Mesothelial cell of epicardium (in vitro differentiated cells): ENCODE results near the gene ALPP. TPM values are rescaled to one million over a fixed set of nuclear protein-coding genes. Genes with fewer than 3 reads are reported as not detected.

ENCODE experiments used
- DNase-seq, 2 experiments: peaks; one replicate each; pipeline ENCODE4 v3.0.0; 2021; ENCODE audit warnings: low spot score in 2 of 2; ENCODE audit not compliant: unreplicated experiment in 2 of 2
- H3K27ac Mint-ChIP-seq: 2 replicates; pipeline ENCODE4 v1.8.0; 2021; ENCODE audit warnings: mixed read lengths
- H3K27me3 Mint-ChIP-seq: 2 replicates; pipeline ENCODE4 v1.8.0; 2021; ENCODE audit warnings: low read depth, mixed read lengths
- H3K36me3 Mint-ChIP-seq: 2 replicates; pipeline ENCODE4 v1.8.0; 2021; ENCODE audit warnings: mixed read lengths
- H3K4me1 Mint-ChIP-seq: 2 replicates; pipeline ENCODE4 v1.8.0; 2021; ENCODE audit warnings: mixed read lengths
- H3K4me3 Mint-ChIP-seq: 2 replicates; pipeline ENCODE4 v1.8.0; 2021; ENCODE audit warnings: mild to moderate bottlenecking, moderate library complexity, mixed read lengths
- H3K9me3 Mint-ChIP-seq: 2 replicates; pipeline ENCODE4 v1.8.0; 2021; ENCODE audit warnings: mixed read lengths
- total RNA-seq: library from RNA; stranded (reverse); gene quantifications from 3 replicates; pipeline ENCODE4 v1.2.1, GENCODE V29; 2021
- TF ChIP-seq, protein P1 (sequence below): fragments of 200-600 bp; sonication (generic); IDR thresholded peaks from one replicate; pipeline ENCODE4 v1.5.0; 2021; ENCODE audit warnings: antibody characterized with exemption; ENCODE audit not compliant: unreplicated experiment

ALPP gene
- total RNA-seq, 1 donor from 2014 or later = not detected

DNA sequence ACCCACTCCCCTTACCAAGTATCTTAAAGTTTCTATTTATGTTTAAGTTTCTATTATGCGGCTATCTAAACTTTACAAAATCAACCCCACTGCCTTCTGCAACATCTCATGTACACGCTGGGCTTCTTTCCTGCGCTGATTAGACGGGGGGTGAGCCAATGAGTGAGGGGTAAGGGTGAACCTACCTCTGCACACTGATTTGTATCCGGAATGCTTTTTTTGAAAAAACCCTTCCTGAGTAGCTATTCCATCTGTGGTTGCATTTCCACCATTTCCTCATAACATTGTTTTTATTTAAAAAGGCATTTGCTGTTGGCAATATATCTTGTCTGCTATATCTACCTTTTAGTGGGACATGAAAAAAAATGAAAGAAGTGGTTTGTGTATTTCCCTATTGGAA lies 34.4 kb downstream of the ALPP start:
- Mint-ChIP-seq H3K27me3 (peaks cover 67% of the 10 kb centered on the region), H3K4me3 (no peak overlapping the region), H3K4me1 (no peaks in the 10 kb centered on the region), H3K9me3 (no peaks in the 10 kb centered on the region), H3K36me3 (no peaks in the 10 kb centered on the region), H3K27ac (no peak overlapping the region)
- no peak for DNase-seq
- TF ChIP-seq, protein P1, sequence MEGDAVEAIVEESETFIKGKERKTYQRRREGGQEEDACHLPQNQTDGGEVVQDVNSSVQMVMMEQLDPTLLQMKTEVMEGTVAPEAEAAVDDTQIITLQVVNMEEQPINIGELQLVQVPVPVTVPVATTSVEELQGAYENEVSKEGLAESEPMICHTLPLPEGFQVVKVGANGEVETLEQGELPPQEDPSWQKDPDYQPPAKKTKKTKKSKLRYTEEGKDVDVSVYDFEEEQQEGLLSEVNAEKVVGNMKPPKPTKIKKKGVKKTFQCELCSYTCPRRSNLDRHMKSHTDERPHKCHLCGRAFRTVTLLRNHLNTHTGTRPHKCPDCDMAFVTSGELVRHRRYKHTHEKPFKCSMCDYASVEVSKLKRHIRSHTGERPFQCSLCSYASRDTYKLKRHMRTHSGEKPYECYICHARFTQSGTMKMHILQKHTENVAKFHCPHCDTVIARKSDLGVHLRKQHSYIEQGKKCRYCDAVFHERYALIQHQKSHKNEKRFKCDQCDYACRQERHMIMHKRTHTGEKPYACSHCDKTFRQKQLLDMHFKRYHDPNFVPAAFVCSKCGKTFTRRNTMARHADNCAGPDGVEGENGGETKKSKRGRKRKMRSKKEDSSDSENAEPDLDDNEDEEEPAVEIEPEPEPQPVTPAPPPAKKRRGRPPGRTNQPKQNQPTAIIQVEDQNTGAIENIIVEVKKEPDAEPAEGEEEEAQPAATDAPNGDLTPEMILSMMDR = no peak

DNA sequence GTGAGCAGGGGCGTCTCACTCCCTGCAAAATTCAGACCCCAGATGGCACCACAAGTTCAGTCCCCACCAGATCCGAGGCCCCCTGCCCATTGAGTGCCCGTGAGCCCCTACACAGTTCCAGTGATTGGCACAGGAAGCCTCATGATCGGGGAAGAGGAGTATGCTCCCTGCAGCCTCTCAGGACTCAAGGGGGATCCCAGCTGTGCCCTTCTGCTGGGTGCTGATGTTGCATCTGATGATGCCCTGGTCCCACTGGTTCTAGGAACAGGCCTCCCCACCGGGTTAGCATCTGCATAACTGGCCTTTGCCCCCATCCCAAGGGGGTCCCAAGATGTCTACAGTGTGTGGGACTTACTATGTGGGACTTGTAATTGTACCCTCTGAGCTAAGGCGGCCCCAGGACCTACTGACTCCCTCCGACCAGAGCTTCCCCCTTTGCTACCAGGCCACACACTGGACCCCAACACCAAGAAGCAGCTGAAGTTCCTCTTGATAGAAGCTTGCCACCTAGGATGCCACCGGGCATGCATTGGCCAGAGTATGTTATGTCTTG lies 36.7 kb downstream of the ALPP start:
- TF ChIP-seq, protein P1 = no peak
- no peaks in the 10 kb centered on the region for H3K36me3 Mint-ChIP-seq
- DNase-seq = no peak
- no peaks in the 10 kb centered on the region for H3K9me3 Mint-ChIP-seq
- no peak overlapping the region for H3K4me3 Mint-ChIP-seq
- H3K27ac Mint-ChIP-seq = no peak overlapping the region
- H3K27me3 Mint-ChIP-seq = peaks cover 85% of the 10 kb centered on the region
- peaks cover 9% of the 10 kb centered on the region for H3K4me1 Mint-ChIP-seq

DNA sequence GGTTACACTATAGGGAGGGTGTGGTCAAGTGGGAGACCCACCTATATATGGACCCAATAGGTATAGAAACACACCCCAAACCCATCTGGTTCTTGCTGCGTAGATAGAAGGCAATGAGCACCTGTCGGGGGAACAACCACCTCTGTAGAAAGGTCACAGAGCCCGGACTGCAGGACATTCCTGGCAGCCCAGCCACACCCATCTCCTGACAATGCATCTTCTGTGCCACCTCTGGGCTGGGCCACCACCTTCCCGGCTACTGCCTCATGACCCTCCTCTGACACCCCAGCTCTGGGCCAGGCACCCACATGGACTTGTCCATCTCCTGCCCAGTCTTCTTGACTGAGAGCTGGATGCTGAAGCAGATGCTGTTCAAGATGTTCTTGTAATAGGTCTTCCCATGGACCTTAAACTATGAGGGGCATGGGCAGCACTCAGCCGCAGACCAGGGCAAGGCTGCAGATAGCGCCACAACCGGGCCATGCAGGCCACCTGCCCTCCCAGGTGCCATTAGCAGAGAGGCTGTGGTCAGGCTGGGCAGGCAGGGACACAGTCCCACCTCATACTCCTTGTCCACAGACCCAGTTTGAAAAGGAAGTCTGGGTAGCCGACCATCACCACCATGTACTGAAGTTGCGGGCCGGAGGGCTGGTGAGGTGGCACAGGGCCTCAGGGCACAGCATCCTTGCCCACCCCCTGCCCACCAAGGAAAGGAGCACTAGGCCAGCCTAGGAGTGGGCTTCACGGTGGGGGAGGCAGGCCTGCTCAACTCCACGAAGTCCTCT lies 37.4 kb downstream of the ALPP start:
- Mint-ChIP-seq H3K27ac (no peak overlapping the region), H3K9me3 (no peaks in the 10 kb centered on the region), H3K4me3 (no peak overlapping the region), H3K27me3 (peaks cover 84% of the 10 kb centered on the region), H3K4me1 (peaks cover 13% of the 10 kb centered on the region), H3K36me3 (no peaks in the 10 kb centered on the region)
- DNase-seq = no peak
- TF ChIP-seq, protein P1 = no peak

DNA sequence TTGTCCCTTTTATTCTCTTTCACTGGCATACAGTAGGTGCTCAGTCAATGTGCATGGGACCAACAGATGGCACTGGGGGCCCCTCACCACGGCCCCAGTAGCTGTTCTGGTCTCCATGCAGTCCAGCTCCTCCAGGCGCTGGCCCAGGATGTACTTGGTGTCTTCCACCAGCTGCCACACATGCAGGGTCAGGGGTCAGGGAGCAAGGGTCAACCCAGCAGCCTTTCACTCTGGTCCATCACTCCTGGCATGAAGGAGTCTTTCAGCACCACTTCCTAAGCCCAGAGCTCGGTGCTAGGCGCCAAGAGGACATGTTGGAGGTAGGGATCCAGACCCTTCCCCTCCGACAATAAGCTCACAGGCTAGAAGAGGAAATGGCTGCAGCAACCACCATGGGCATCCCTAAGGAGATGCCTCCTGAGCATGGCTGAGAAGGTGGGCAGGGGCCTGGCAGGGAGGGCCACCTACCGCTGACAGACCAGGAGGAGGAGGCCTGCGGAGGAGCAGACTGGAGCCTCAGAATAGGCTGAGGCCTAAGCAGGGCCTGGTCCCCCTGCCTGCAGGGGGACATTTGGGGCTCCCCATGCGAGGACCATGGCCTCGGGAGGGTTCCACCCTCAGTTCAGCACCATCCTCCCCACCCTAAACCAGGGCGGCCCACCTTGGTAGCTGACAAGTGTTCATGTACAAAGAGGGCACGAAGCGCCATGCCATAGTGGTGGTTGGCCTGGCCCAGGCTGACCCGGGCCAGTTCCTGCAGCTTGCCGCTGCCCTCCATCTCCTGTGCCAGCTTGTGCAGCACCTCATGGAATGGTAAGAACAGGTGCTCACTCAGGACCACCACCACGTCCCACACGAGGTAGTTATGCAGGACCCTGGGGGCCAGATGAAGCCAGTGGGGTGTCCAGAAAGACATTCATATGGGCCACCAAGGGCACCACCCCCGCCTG lies 38.2 kb downstream of the ALPP start:
- TF ChIP-seq, protein P1 = no peak
- Mint-ChIP-seq H3K4me1 (peaks cover 13% of the 10 kb centered on the region), H3K4me3 (no peak overlapping the region), H3K36me3 (no peaks in the 10 kb centered on the region), H3K27me3 (peaks cover 87% of the 10 kb centered on the region), H3K9me3 (peaks cover 1% of the 10 kb centered on the region), H3K27ac (no peak overlapping the region)
- DNase-seq = no peak

DNA sequence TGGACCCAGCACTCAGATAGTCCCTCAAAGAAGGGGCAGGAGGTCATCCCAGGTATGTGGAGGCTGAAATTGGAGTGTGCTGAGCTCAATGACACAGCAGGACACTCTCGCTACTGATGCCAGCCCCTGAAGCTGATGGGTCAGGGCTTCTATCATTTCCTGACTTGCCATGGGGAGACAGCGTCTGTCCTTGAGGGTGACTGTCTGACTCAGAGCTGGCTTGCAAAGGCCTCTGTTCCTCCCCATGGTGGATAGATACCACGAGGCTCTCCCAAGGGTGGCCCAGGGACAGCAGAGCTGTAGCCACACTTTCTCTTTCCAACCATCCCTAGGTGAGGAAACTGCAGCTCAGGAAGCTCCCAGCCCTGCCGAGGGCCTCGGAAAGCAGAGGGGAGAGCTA lies 38.9 kb downstream of the ALPP start:
- TF ChIP-seq, protein P1 = no peak

More for the DNA sequence above, 38.9 kb downstream of the ALPP start:
- Mint-ChIP-seq H3K4me3 (no peak overlapping the region), H3K9me3 (peaks cover 6% of the 10 kb centered on the region), H3K27me3 (peaks cover 91% of the 10 kb centered on the region), H3K27ac (no peak overlapping the region), H3K4me1 (peaks cover 13% of the 10 kb centered on the region), H3K36me3 (peaks cover under 1% of the 10 kb centered on the region)
- DNase-seq = no peak
